Erythroblast (primary cell): ENCODE results near the gene CRIP1.

Source experiments
- DNase-seq, 2 experiments: peaks; one replicate each; lab custom pipeline; 2025; lab: John Stamatoyannopoulos, UW
- GATA1 ChIP-seq: IDR thresholded peaks from 2 replicates; pipeline ENCODE4 v1.6.1; 2011; ENCODE audit warnings: low read depth, mild to moderate bottlenecking, control low read depth, low read length, moderate library complexity
- POLR2A ChIP-seq: IDR thresholded peaks from 2 replicates; pipeline ENCODE4 v1.6.1; 2011; ENCODE audit warnings: mild to moderate bottlenecking, low read length

The CRIP1 gene

DNA sequence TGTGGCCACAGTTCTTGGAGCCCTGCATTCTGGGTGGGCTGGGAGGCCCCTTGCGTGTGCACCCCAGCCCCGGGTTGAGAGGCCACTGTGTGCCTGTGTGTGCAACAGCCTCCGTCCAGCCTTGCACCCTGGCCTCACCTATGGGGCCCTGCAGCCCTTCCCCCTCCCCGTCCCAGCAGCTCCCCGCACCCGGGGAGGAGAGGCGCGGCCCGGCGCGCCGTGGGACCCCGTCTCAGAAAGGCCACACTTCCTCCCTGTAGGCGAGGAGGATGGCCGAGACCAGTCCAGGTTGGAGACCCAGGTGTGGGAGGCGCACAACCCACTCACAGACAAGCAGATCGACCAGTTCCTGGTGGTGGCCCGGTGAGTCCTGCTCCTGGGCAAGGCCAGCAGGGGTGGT is 28.7 kb upstream of the CRIP1 start:
- TF ChIP-seq GATA1 (no peak), POLR2A (no peak)
- DNase-seq: no peak

DNA sequence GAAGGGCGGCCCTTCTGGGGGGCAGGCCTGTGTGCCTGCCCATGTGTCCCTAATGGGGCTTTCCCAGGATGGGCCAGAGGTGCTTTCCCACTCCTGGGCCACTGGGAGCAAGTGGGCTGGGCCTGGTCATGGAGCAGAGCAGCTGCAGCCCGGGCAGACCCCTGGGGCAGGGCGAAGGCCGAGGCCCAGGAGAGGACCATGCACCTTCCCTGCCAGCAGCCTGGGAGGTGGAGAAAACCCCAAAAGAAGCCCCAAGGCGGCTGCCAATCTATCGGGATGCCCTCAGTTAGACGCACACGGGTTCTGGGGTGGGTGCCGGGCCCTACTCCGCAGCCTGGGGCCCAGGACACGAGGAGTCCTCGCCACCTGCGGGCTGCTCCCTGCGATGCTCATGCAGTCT is 28.1 kb upstream of the CRIP1 start:
- DNase-seq: no peak
- TF ChIP-seq GATA1 (no peak), POLR2A (no peak)

DNA sequence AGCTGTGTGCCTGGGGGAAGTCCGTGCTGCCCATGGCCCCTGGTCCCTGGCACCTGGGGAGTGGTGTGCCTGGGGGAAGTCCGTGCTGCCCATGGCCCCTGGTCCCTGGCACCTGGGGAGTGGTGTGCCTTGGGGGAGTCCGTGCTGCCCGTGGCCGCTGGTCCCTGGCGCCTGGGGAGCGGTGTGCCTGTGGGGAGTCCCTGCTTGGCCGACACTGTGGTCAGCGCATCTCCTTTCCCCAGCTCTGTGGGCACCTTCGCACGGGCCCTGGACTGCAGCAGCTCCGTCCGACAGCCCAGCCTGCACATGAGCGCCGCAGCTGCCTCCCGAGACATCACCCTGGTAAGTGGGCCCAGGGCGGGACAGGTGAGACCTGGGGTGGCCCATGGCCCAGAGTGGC is 26.6 kb upstream of the CRIP1 start:
- DNase-seq: no peak
- no peak for TF ChIP-seq POLR2A
- TF ChIP-seq GATA1: no peak

DNA sequence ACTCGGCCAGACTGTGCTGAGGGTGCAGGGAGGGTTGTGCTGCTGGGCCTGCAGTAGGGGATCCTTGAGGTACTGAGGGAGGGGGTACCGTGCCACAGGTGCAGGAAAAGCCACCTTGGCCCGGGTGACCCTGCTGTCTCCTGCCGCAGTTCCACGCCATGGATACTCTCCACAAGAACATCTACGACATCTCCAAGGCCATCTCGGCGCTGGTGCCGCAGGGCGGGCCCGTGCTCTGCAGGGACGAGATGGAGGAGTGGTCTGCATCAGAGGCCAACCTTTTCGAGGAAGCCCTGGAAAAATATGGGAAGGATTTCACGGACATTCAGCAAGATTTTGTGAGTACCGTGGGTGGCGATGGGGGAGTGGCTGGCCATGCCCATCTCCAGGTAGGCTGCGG is 26.1 kb upstream of the CRIP1 start:
- DNase-seq: no peak
- no peak for TF ChIP-seq GATA1

DNA sequence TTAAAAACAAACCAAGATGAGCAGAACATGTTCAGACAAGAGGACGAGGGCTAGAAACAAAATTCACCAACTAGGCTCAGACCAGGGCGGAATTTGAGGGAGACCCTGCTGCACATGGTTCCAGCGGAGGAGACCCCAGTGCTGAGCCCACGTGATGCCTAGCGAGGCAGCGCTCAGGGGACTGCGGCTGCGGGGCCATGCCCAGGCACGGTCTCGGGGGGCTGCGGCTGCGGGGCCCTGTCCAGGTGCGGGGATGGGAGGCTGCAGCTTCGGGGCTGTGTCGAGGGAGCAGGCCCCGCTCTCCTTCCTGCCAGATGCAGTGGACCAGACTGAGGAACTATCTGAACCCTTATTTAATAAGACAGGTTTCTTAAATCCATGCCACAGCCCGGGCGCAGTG is 24.8 kb upstream of the CRIP1 start:
- TF ChIP-seq POLR2A (no peak), GATA1 (no peak)
- DNase-seq: no peak

DNA sequence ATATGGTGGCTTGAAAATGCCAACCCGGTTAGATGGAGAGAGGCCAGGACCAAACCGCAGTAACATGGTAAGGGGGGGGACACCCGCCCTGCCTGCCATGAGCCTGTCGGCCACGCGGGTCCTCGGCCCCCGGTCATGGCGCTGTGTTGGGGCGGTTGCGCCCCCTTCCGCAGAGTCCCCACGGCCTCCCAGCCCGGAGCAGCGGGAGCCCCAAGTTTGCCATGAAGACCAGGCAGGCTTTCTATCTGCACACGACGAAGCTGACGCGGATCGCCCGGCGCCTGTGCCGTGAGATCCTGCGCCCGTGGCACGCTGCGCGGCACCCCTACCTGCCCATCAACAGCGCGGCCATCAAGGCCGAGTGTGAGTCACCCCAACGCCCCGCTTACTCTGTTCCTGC is 22.2 kb upstream of the CRIP1 start:
- DNase-seq: no peak
- TF ChIP-seq GATA1 (no peak), POLR2A (no peak)

DNA sequence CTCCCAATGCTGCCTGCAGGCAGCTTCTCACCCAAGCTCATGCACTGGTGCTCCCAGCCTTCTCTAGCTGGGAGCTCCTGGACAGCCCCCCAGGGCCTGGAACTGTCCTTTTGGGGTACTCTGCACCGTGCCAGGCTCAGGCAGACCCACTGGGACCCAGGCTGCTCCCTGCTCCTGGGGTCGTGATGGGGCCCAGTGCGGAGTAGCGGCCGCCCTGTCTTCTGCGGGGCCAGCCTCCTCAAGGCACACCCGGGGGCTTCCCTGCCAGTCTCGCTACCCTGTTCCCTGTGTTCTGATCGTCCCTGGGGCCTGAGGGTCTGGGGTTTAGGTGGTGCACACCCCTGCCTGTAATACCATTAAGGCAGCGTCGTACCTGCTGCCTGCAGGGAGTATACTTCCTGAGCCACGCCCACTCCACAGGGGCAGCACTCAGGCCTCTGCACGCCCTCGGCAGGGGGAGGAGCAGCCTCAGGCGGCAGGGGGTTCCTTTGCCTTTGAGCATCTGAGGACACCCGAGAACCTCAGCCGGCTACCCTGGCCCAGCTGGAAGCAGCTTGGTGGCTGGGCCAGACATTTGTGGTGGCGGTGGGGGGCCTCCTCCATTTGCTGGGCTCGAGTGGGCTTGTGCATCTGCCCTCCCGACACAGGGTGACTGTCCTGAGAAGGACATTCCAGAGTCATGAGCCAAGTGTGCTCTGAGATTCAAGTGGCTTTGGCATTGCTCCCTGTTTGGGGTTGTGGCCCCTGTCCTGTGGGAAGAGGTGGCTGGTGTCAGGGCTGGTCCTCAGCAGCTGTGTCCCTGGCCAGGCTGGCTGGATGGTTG is 21.3 kb upstream of the CRIP1 start:
- TF ChIP-seq POLR2A (no peak), GATA1 (no peak)
- no peak for DNase-seq

DNA sequence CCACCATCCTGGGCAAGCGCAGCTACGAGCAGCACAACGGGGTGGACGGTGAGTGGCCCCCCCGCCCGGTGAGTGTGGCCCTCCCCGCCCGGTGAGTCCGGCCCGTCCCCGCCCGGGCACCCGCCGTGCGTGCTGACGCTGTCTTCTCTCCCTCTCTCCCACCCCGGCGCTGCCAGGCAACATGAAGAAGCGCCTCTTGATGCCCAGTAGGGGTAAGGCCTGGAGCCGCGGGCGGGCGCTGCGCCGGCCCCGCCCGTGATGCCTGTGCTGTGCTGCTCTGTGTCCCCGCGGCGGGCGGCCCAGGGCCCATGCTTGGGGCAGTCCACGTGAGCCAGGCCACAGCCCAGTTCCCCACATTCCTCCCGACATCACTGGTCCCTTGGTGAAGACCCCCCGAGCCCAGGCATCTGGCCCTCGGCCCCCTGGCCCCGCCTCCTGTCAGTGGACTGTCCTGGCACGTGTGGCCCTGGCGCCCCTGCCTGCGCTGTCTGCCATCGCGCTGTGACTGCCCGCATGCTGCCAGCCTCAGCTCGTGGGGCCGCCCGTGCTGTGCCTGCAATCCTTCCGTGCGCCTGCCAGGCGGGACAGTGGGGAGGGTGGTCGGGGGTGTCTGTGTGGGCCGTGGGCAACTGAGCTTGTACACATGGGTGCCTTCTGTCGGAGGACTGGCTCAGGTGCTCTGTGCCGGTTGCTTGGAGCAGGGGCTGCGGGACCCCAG is 20.0 kb upstream of the CRIP1 start:
- TF ChIP-seq POLR2A (no peak), GATA1 (no peak)
- DNase-seq: no peak

DNA sequence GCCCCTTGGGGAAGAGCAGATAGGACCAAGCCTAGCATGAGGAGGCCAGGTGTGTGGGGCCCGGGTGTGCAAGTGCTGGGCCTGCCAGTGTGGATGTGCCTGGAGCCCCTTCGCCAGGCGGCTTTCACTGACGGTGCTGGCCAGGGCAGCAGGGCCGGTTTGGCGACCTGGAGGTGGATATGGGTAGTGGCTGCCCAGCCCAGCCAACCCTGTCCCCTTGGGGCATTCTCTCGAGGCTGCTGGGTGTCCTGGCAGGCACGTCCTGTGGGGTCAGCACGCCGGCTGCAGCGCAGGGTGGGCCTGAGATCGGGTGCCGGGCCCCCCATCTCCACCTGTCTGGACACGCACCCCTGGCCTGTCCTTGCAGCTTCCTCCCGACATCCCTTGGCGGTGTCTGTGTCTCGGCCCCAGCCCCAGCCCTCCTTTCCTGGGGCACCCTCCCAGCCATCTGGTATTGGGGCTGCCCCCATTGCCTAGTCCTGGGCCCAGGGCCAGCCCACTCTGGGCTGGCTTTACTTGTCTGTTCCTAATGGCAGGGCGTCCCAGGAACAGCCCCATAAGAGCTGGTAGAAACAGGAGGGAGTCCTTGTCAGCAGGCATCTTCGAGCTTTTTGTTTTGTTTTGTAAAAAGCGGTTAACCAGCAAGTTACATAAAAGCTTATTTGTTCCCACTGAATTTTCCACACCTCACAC is 19.3 kb upstream of the CRIP1 start:
- TF ChIP-seq GATA1 (no peak), POLR2A (no peak)
- DNase-seq: no peak

DNA sequence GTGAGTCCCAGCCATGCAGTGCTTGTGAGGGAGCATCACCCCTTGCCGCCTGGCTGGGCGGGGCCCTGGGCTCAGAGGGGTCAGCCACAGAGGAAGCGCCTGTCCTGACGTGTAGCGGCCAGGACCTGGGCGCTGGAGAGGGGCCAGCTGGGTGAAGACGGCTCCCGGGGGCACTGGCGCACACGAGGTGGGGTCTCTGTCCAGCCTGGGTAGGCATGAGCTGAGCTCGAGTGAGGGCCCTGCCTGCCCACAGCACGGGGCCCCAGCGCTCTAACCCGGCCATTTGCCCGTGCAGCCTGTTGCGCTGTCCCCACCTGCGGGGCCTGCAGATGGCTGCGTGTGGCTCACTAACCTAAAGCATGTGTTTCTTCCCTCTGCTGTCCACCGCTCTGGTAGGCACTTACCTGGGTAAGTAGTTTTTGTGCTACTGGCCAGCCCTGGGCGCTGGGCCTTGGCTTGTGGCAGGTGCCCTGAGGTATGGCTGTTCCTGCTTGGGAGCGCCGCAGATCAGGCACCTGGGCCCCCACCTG is 18.7 kb upstream of the CRIP1 start:
- DNase-seq: no peak

DNA sequence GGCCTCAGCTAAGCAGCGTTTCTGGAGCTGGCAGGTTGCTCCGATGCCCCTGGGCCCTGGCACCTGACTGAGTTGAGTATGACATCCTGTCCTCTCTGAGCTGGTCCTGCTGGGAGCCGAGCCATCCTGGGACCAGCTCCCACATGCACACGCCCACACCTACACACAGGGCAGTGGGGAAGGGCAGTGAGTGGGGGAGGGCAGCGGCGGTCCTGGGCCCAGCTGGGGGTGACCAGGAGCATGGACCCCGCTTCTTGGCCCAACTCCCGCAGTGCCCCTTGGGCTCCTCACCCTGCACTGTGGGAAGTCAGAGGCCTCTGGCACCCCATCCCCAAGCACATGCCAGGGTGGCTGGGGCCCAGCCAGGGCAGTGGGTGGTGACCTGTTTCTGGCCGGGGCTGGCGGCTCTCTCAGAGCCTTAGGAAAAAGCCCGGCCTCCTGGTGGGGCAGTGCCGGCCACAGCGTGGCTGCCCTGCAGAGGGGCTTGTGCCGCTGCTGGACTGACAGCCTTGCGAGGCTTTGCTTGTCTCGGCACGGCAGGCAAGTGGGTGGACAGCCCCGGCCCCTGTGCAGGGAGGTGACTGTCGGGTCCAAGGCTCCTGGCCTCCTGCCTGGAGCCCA is 18.0 kb upstream of the CRIP1 start:
- TF ChIP-seq POLR2A: no peak
- TF ChIP-seq GATA1: no peak
- no peak for DNase-seq

More for the DNA sequence above, 18.7 kb upstream of the CRIP1 start:
- no peak for TF ChIP-seq POLR2A
- no peak for TF ChIP-seq GATA1

DNA sequence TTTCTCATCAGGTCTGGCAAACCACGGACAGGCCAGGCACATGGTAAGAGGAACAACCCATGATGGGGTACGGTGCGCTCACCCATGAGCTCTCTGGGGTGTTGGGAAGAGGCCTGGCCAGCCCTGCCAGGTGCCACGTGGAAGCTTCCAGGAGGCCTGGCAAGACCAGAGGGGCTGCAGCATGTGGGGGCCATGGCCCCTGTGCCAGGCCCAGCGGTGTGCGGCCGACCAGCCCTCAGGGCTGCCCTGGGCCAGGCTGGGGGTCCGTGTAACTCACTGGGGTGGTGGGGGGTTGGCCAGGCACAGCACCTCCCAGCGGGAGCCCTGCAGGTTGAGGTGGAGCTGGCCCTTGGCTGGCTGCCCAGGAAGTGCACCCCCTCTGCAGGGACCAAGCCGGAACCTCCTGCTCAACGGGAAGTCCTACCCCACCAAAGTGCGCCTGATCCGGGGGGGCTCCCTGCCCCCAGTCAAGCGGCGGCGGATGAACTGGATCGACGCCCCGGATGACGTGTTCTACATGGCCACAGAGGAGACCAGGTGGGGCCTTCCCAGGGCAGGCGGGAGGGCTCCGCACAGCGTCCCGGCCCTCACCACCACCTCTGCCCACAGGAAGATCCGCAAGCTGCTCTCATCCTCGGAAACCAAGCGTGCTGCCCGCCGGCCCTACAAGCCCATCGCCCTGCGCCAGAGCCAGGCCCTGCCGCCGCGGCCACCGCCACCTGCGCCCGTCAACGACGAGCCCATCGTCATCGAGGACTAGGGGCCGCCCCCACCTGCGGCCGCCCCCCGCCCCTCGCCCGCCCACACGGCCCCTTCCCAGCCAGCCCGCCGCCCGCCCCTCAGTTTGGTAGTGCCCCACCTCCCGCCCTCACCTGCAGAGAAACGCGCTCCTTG is 17.0 kb upstream of the CRIP1 start:
- TF ChIP-seq POLR2A (no peak), GATA1 (no peak)
- DNase-seq: no peak
